Vagina (tissue), 2 donors: ENCODE results near the gene PLA2G7. TPM values are rescaled to one million over a fixed set of nuclear protein-coding genes. Genes with fewer than 3 reads are reported as not detected.

Experiments used
- DNase-seq, 2 donors: peaks; one replicate each; pipeline ENCODE4 v3.0.0-alpha.2; 2017; ENCODE audit errors: extremely low spot score in 2 of 2
- H3K27ac ChIP-seq: fragments of 200-600 bp; sonication (generic); one replicate; pipeline ENCODE4 v1.5.1; 2019
- H3K27me3 ChIP-seq: fragments of 200-600 bp; sonication (generic); one replicate; pipeline ENCODE4 v1.5.1; 2019
- H3K36me3 ChIP-seq, 2 donors: fragments of 200-600 bp; sonication (generic); one replicate each; pipeline ENCODE4 v1.5.1; 2017 to 2019
- H3K4me1 ChIP-seq: fragments of 200-600 bp; sonication (generic); one replicate; pipeline ENCODE4 v1.5.1; 2019
- H3K4me3 ChIP-seq, 2 donors: fragments of 200-600 bp; sonication (generic); 1 replicate in 1 of 2; 2 replicates in 1 of 2; pipeline ENCODE4 v1.5.1; 2016 to 2019
- H3K9me3 ChIP-seq: fragments of 200-600 bp; sonication (generic); one replicate; pipeline ENCODE4 v1.5.1; 2019
- POLR2A ChIP-seq, 2 donors: fragments of 450-650 bp; IDR thresholded peaks; one replicate each; pipeline ENCODE4 v1.6.1; 2017; ENCODE audit warnings: antibody characterized with exemption in 2 of 2, mild to moderate bottlenecking in 2 of 2, moderate library complexity in 2 of 2
- POLR2AphosphoS5 ChIP-seq, 2 donors: sonication (generic); formaldehyde crosslinking; IDR thresholded peaks; one replicate each; pipeline ENCODE4 v1.9.0; 2017; ENCODE audit warnings: antibody characterized with exemption in 2 of 2, mild to moderate bottlenecking in 2 of 2, low read depth in 1 of 2; ENCODE audit not compliant: insufficient read depth in 1 of 2
- intact Hi-C: fragments of 100-400 bp; cut with DNase I; formaldehyde crosslinking; loops from one replicate; pipeline ENCODE4 v1.15.1; 2023
- total RNA-seq: library from RNA; depleted of rRNA; stranded (reverse); fragments of >200 nt; gene quantifications from one replicate; pipeline ENCODE4 v1.2.3, GENCODE V29; 2016
- TF ChIP-seq, protein P1 (sequence below), 3 experiments: fragments of 450-650 bp in 2 of 3; fragments of 200-600 bp in 1 of 3; sonication (generic) in 1 of 3; IDR thresholded peaks; one replicate each; pipeline ENCODE4 v1.5.1; 2017 to 2019; ENCODE audit warnings: antibody characterized with exemption in 3 of 3, mild to moderate bottlenecking in 2 of 3, moderate library complexity in 2 of 3

PLA2G7 gene
- not detected for total RNA-seq

DNA sequence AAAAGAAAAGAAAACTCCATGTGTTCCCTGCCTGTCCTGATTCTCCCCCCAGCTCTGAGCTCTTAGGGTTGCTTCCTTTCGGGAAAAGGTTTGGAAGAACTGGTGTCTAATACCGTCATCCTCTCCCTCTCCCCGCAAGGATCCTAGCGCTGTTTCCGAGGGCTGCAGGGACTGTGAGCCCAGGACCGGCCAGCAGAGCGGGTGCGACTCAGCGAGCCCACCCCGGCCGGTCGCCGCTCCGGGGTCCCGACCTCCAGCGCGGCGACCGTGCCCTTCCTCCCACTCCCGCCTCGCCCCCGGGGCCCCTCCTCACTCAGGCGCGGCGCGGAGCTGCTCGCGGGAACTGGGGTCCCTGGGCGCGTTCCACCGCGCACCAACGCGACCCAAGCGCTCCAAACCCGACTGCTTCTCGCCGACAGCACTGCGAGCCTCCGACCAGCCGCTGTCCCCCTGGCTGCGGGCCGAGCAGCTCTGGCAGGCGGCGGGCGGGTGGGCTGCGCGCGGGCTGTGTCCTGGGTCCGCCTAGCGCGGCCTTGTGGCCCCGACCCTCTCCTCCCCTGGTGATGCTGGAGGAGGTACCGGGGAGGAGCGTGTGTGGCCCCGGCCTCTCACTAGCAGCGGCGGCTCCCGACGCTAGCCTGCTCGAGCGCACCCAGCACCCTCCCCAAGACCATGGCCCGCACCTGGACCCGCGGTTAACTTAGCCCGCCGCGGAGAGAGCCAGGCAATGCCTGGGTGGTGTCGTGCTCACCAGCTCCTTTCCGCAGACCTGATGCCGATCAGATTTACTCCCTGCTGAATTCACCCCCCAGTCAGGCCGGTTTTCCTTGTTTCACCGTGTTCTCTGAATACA, at the start of gene PLA2G7:
PLA2G7 (minus strand) TSS at position 509 of the 853 bp plus-strand sequence. CDS start 12,484 bp downstream, outside the sequence.
- peaks cover 13% of the 10 kb centered on the region for H3K4me1 ChIP-seq
- peak within 1 kb of the TSS; percentile 49 to 52 for H3K4me3 ChIP-seq
- intact Hi-C loops = no loop called here
- H3K9me3 ChIP-seq = no peaks in the 10 kb centered on the region
- no peak for DNase-seq
- no peak within 1 kb of the TSS for H3K27ac ChIP-seq
- TF ChIP-seq POLR2A (IDR thresholded peaks at IDR 0.05) (no peak), POLR2AphosphoS5 (IDR thresholded peaks at IDR 0.05; ENCODE audit: insufficient read depth in 1 of 2, low read depth in 1 of 2) (no peak)
- TF ChIP-seq, protein P1, sequence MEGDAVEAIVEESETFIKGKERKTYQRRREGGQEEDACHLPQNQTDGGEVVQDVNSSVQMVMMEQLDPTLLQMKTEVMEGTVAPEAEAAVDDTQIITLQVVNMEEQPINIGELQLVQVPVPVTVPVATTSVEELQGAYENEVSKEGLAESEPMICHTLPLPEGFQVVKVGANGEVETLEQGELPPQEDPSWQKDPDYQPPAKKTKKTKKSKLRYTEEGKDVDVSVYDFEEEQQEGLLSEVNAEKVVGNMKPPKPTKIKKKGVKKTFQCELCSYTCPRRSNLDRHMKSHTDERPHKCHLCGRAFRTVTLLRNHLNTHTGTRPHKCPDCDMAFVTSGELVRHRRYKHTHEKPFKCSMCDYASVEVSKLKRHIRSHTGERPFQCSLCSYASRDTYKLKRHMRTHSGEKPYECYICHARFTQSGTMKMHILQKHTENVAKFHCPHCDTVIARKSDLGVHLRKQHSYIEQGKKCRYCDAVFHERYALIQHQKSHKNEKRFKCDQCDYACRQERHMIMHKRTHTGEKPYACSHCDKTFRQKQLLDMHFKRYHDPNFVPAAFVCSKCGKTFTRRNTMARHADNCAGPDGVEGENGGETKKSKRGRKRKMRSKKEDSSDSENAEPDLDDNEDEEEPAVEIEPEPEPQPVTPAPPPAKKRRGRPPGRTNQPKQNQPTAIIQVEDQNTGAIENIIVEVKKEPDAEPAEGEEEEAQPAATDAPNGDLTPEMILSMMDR (IDR thresholded peaks at IDR 0.05) = no peak
- H3K27me3 ChIP-seq = no peaks in the 10 kb centered on the region
- no peaks in the 10 kb centered on the region for H3K36me3 ChIP-seq

DNA sequence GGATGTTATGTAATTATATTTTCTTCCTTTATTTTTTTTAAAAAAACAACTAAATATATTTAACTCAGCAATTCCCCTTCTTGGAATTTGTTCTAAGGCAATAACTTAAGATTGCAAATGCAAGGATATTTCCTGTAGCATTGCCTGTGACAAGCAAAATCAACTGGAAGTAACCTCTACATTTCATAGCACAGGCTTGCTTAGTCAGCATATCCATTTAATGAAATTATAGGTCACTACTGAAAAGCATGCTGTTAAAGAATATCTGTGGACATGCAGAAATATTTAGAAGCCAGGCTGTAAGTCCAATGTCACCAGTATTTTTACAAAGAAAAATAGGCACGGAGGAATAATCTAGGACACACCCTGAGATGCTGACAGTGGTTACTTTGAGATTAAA, 49.4 kb upstream of the PLA2G7 start:
- Histone ChIP-seq H3K9me3 (no peaks in the 10 kb centered on the region), H3K4me1 (no peaks in the 10 kb centered on the region), H3K27ac (no peak overlapping the region), H3K27me3 (no peaks in the 10 kb centered on the region), H3K36me3 (no peaks in the 10 kb centered on the region), H3K4me3 (no peak overlapping the region)
- no peak for DNase-seq
- intact Hi-C loops = no loop called here
- TF ChIP-seq POLR2A (IDR thresholded peaks at IDR 0.05) (no peak), POLR2AphosphoS5 (IDR thresholded peaks at IDR 0.05; ENCODE audit: insufficient read depth in 1 of 2, low read depth in 1 of 2) (no peak)
- TF ChIP-seq, protein P1 (IDR thresholded peaks at IDR 0.05) = no peak

DNA sequence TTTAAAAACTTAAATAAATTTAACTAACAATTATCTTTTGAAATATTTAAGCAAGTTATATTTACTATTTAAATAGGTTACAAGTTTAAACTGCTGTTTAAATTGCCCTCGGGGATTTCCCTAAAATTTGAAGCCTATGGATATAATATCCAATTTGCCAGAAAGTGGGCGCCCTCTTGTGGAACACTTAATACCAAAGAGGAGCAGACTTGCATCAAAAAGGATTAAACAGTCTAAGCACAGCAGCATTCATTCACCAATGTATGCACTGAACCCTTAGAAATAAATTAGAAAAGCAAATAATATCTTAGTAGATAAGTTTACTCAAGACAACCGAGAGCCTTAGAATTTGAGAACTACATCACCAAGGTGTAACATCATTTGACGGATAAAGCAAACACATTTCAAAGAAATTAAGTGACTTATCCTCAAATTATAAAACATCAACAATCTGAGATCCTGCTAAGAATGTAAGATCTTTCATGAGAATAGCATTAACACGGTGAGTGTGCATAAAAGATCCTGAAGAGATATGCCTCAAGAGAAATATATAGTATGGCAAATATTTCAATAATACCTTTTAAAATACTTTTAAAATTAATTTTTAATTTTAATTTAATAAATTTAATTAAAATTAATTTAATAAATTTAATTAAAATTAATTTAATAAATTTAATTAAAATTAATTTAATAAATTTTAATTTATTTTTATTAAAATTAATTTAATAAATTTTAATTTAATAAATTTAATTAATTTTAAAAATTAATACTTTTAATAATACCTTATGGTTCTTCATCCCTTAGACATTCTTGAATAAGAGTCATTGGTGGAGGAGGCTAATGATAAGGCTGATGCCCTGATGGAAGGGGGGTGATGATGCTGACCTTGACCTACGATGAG, 46.6 kb upstream of the PLA2G7 start:
- H3K4me1 ChIP-seq = no peaks in the 10 kb centered on the region
- no peak for DNase-seq
- H3K36me3 ChIP-seq = no peaks in the 10 kb centered on the region
- no peaks in the 10 kb centered on the region for H3K9me3 ChIP-seq
- TF ChIP-seq POLR2A (IDR thresholded peaks at IDR 0.05) (no peak), POLR2AphosphoS5 (IDR thresholded peaks at IDR 0.05; ENCODE audit: insufficient read depth in 1 of 2, low read depth in 1 of 2) (no peak)
- TF ChIP-seq, protein P1 (IDR thresholded peaks at IDR 0.05) = peak in 2 of 3 experiments; percentile 29 to 44
- H3K27me3 ChIP-seq = no peaks in the 10 kb centered on the region
- H3K27ac ChIP-seq = no peak overlapping the region
- intact Hi-C loops = no loop called here
- no peak overlapping the region for H3K4me3 ChIP-seq

DNA sequence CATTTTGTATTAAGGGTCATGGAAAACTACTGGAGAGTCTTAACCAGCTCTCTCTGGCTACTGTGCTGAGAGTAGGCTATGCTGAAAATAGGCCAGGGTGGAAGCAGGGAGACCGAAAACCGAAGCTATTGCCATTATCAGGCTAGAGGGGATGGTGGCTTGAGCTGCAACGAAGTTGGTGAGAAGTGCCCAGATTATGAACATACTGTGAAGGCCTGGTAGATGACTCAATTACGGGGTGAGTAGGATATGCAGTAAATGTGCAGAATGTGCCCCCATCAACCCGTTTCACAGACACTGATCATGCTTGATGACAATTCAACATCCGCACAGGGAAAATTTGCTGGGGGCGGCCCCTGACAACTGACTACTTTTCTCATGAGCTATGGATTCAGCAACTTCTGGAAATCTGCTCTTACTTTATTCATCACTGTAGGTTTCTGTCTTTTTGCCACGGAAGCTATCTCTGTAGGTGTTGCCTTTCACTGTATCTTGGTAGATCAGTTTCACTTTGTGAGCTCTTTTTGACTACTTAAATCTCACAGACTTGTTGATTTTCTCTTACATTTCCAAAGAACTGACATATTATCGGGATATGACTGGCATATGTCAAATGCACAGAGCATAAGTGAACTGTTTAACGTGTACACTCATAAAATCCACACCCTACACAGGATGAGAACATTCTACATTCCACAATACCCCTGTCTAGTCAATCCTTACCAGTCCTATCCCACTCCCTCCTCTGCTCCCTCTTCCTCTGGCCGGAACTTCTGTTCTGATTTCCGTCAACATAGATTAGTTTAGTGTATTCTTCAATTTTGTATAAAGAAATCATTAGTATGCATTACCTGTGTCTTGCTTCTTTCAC, 42.5 kb upstream of the PLA2G7 start:
- Histone ChIP-seq H3K27me3 (no peaks in the 10 kb centered on the region), H3K4me1 (no peaks in the 10 kb centered on the region), H3K36me3 (no peaks in the 10 kb centered on the region), H3K4me3 (no peak overlapping the region), H3K9me3 (no peaks in the 10 kb centered on the region), H3K27ac (no peak overlapping the region)
- intact Hi-C loops = no loop called here
- DNase-seq = no peak
- TF ChIP-seq POLR2AphosphoS5 (IDR thresholded peaks at IDR 0.05; ENCODE audit: insufficient read depth in 1 of 2, low read depth in 1 of 2) (no peak), POLR2A (IDR thresholded peaks at IDR 0.05) (no peak)
- TF ChIP-seq, protein P1 (IDR thresholded peaks at IDR 0.05) = no peak
